ENCODE measurements around the gene QPCT.
"Not testable (repeated sequence)": the region's sequence is repeated elsewhere in the genome, so short reads cannot be mapped to it uniquely, and the experiment has no call there.

DNA sequence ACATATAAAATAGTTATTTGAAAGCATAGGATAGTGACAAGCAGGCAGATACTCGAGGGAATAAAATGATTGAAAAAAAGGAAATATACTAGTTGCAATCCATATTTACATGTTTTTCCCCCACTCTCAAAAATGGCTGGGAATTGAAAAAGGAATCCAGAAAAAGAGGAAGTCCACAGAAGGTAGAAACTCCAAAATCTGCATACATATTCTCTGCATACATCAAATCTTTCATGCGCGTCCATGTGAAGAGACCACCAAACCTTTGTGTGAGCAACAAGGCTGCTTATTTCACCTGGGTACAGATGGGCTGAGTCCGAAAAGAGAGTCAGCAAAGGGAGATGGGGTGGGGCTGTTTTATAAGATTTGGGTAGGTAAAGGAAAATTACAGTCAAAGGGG lies 36.4 kb downstream of the QPCT start:
- TF ChIP-seq, protein P1, sequence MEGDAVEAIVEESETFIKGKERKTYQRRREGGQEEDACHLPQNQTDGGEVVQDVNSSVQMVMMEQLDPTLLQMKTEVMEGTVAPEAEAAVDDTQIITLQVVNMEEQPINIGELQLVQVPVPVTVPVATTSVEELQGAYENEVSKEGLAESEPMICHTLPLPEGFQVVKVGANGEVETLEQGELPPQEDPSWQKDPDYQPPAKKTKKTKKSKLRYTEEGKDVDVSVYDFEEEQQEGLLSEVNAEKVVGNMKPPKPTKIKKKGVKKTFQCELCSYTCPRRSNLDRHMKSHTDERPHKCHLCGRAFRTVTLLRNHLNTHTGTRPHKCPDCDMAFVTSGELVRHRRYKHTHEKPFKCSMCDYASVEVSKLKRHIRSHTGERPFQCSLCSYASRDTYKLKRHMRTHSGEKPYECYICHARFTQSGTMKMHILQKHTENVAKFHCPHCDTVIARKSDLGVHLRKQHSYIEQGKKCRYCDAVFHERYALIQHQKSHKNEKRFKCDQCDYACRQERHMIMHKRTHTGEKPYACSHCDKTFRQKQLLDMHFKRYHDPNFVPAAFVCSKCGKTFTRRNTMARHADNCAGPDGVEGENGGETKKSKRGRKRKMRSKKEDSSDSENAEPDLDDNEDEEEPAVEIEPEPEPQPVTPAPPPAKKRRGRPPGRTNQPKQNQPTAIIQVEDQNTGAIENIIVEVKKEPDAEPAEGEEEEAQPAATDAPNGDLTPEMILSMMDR (IDR thresholded peaks at IDR 0.05; ENCODE audit: low read depth, low read length): not testable (repeated sequence)
- not testable (repeated sequence) for TF ChIP-seq POLR2A (IDR thresholded peaks at IDR 0.05; ENCODE audit: extremely low read depth, insufficient read length); MYC (IDR thresholded peaks at IDR 0.05; ENCODE audit: low read depth, low read length)
- TF ChIP-seq, protein P2, sequence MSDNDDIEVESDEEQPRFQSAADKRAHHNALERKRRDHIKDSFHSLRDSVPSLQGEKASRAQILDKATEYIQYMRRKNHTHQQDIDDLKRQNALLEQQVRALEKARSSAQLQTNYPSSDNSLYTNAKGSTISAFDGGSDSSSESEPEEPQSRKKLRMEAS (IDR thresholded peaks at IDR 0.05; ENCODE audit: low read depth, low read length): not testable (repeated sequence)
